Measurements from ENCODE around the gene FKRP. TPM values are rescaled to one million over a fixed set of nuclear protein-coding genes. Genes with fewer than 3 reads are reported as not detected.

The FKRP gene
- total RNA-seq, 1 experiment from 2014 or later, result 24.1 TPM

GRCh38 chr19:46746281-46747057 is 612 bp downstream of the FKRP start, which contains the start of gene STRN4:
TSS of gene STRN4 (minus strand) at chr19:46746450. CDS start at chr19:46746430, 20 bp downstream.
- POLR2A ChIA-PET, result interaction anchor here (1.2 kb wide), 1 partner anchor 9 kb away, joined by 3 read pairs; no protein-coding TSS in a partner anchor
- TF ChIP-seq MAX (CRISPR knock-in tag; IDR thresholded peaks at IDR 0.05) (0 out of 2 replicates have a peak, but pooled peaks have one; percentile 33), E2F1 (CRISPR knock-in tag; IDR thresholded peaks at IDR 0.05) (no peak), GRHL2 (CRISPR knock-in tag; IDR thresholded peaks at IDR 0.05; ENCODE audit: insufficient replicate concordance, severe bottlenecking) (no peak), TEAD1 (CRISPR knock-in tag; IDR thresholded peaks at IDR 0.05) (no peak), ZNF219 (CRISPR knock-in tag; IDR thresholded peaks at IDR 0.05; ENCODE audit: borderline replicate concordance) (no peak), CBFB (CRISPR knock-in tag; IDR thresholded peaks at IDR 0.05; ENCODE audit: low read depth) (0 out of 2 replicates have a peak, but pooled peaks have one; percentile 46)
- peaks cover 41% of the 10 kb centered on the region for H3K4me1 Mint-ChIP-seq
- H3K4me3 Mint-ChIP-seq, result peak within 1 kb of the TSS; percentile 96
- H3K27me3 Mint-ChIP-seq (ENCODE audit: low read depth), result no peaks in the 10 kb centered on the region
- no peaks in the 10 kb centered on the region for H3K9me3 Mint-ChIP-seq
- DNase-seq (ENCODE audit: low spot score) (peak; percentile 54), ATAC-seq (peak; percentile 15)
- CTCF ChIA-PET, result interaction anchor here (0.7 to 1.1 kb wide), 3 partner anchors 7 to 20 kb away, joined by 3 to 5 read pairs (median 4); no protein-coding TSS in a partner anchor
- H3K36me3 Mint-ChIP-seq, result peaks cover 6% of the 10 kb centered on the region
- peak within 1 kb of the TSS; percentile 84 for H3K27ac Mint-ChIP-seq

GRCh38 chr19:46748325-46749109 is 2.7 kb downstream of the FKRP start:
- DNase-seq (ENCODE audit: low spot score) (peak; percentile 88), ATAC-seq (peak; percentile 23)
- peaks cover 26% of the 10 kb centered on the region for H3K4me1 Mint-ChIP-seq
- ChIA-PET CTCF (interaction anchor here (1.4 kb wide), 1 partner anchor 87 kb away, joined by 3 read pairs; the partner anchor contains the start of gene DACT3), POLR2A (no interaction called here)
- H3K9me3 Mint-ChIP-seq, result no peaks in the 10 kb centered on the region
- H3K27me3 Mint-ChIP-seq (ENCODE audit: low read depth), result no peaks in the 10 kb centered on the region
- H3K36me3 Mint-ChIP-seq, result peaks cover 14% of the 10 kb centered on the region
- peak overlapping the region; percentile 36 for H3K4me3 Mint-ChIP-seq
- no peak for TF ChIP-seq JUN (CRISPR knock-in tag; IDR thresholded peaks at IDR 0.05)
- TF ChIP-seq FOXK1 (CRISPR knock-in tag; IDR thresholded peaks at IDR 0.05), result no peak
- TF ChIP-seq ESRRA (CRISPR knock-in tag; IDR thresholded peaks at IDR 0.05; ENCODE audit: borderline replicate concordance), result no peak
- TF ChIP-seq CTCF (IDR thresholded peaks at IDR 0.05), result peak; percentile 71
- peak overlapping the region; percentile 84 for H3K27ac Mint-ChIP-seq

- no peaks in the 10 kb centered on the region for H3K9me3 Mint-ChIP-seq
- no peak overlapping the region for H3K4me3 Mint-ChIP-seq
- peaks cover 16% of the 10 kb centered on the region for H3K36me3 Mint-ChIP-seq
- ChIA-PET CTCF (interaction anchor here (0.6 to 3.7 kb wide), 62 partner anchors 8 to 360 kb away, joined by 3 to 40 read pairs (median 4); partner anchors contain the start of genes AP2S1, CALM3, DACT3 and FKRP), POLR2A (interaction anchor here (0.6 to 1.0 kb wide), 2 partner anchors 13 to 72 kb away, joined by 3 to 4 read pairs; no protein-coding TSS in a partner anchor)
- no peak overlapping the region for H3K27ac Mint-ChIP-seq
- 0 out of 2 replicates have a peak, but pooled peaks cover 2% of the 10 kb centered on the region for H3K4me1 Mint-ChIP-seq
- DNase-seq (ENCODE audit: low spot score) (peak; percentile 77), ATAC-seq (peak; percentile 80)
- TF ChIP-seq MAX (CRISPR knock-in tag; IDR thresholded peaks at IDR 0.05) (no peak), EMX1 (CRISPR knock-in tag; IDR thresholded peaks at IDR 0.05) (no peak), USF1 (CRISPR knock-in tag; IDR thresholded peaks at IDR 0.05) (no peak), ZNF263 (CRISPR knock-in tag; IDR thresholded peaks at IDR 0.05; ENCODE audit: low read depth) (no peak), CTCF (IDR thresholded peaks at IDR 0.05) (0 out of 2 replicates have a peak, but pooled peaks have one; percentile 50), ZBTB43 (CRISPR knock-in tag; IDR thresholded peaks at IDR 0.05) (no peak)
- H3K27me3 Mint-ChIP-seq (ENCODE audit: low read depth), result no peaks in the 10 kb centered on the region
These were observed 7.7 kb downstream of the FKRP start for GRCh38 chr19:46753420-46754155.
